ENCODE measurements around the gene GSK3B.

GSK3B gene

GRCh38 chr3:120095979-120096426 is 1.8 kb upstream of the GSK3B start:
- DNase-seq (ENCODE audit: low read depth in 2 of 2), result no peak

GRCh38 chr3:120095226-120095978 is 1.2 kb upstream of the GSK3B start:
- DNase-seq (ENCODE audit: low read depth in 2 of 2), result peak; percentile 68 to 80

GRCh38 chr3:120094776-120095225 is 554 bp upstream of the GSK3B start:
- peak; percentile 98 to 99 for DNase-seq (ENCODE audit: low read depth in 2 of 2)

DNA sequence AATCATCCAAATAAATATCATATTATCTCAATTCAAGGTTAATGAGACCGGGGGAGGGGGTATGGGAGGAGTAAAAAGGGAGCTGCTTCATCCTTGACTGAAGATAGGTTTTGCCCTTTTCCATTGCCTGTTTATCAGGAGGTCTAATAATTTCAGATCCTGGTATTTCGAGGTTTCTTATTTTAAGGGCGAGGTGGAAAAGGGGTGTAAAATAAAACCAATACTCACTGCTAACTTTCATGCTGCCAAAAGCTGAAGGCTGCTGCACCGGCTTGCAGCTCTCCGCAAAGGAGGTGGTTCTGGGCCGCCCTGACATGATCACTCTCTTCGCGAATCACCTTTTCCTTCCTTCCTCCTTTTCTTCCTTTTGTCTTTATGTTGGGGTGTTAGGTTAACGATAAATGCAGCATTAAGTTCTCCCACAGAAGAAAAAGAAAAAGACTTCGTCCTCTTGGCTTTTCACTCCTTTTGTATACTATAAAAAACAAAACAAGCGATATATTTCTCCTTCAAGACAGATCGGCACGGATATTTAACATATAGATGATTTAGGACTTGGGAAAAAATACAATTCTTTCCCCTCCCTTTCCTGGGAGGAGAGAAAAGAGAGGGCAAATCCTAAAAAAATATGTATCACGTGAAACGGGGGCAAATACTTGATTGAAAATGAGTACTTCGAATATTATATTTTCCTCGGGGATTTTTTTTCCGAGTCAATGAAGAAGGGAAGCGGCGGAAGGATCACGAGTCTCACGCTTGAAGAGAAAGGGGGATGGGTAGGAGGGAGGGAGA is 932 bp downstream of the GSK3B start:
- DNase-seq (ENCODE audit: low read depth in 2 of 2), result peak in 1 of 2 experiments; percentile 12

DNA sequence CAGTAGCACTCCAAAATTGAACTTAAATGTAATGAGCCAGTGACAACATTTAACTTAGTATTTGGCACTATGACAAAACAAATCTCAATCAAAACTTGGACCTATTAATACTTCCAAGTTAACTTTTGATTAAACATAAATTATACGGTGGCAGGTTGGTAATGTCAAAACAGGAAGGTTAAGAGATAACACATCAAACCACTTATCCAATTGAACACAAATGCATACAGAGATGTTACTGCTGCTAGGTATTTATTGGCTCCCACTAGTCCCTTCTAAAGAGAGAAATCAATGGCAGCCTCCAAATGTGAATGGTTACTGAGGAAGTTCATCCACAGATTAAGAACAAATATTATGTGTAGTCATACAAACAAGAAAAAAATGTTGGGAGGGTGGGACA is 1.8 kb downstream of the GSK3B start:
- no peak for DNase-seq (ENCODE audit: low read depth in 2 of 2)

DNA sequence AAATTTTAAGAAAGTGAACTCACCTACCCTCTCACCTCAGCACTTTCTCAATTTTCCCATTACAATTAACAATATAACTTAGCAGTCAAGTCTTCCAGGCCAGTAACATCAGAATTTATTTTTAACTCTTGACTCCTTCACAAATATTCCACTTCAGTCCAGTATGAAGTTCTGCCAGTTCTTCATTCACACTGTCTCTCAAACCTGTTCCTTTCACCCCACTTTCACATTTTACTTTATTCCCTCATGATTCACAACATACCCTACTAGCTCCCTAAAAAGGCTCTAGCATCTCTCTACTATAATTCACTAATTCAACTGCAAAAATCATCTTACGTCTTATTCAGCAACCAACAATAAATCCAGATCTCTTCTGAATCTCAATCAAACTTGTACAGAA is 3.8 kb downstream of the GSK3B start:
- DNase-seq (ENCODE audit: low read depth in 2 of 2), result no peak

GRCh38 chr3:120089089-120089488 is 5.2 kb downstream of the GSK3B start:
- no peak for DNase-seq (ENCODE audit: low read depth in 2 of 2)

GRCh38 chr3:120088622-120089021 is 5.6 kb downstream of the GSK3B start:
- DNase-seq (ENCODE audit: low read depth in 2 of 2), result no peak

GRCh38 chr3:120081719-120082118 is 12.5 kb downstream of the GSK3B start:
- no peak for DNase-seq (ENCODE audit: low read depth in 2 of 2)

DNA sequence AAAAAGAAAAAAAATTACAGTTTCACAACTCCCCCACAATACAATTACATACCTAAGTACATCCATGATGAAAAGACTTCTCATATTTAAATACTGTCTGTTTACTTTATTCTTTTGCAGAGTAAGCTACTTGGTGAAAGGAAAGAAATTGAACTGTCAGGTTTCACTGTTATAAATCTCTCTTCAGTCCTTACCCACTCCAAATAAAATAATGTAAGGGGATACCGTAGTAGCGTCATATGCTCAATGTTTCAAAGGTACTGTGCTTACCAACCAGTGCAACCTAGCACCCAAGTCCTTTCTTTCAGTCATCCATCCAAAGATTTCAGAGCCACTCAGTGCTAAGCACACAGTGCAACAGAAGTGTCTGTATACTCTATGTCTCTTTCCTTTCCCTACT is 13.4 kb downstream of the GSK3B start:
- no peak for DNase-seq (ENCODE audit: low read depth in 2 of 2)

DNA sequence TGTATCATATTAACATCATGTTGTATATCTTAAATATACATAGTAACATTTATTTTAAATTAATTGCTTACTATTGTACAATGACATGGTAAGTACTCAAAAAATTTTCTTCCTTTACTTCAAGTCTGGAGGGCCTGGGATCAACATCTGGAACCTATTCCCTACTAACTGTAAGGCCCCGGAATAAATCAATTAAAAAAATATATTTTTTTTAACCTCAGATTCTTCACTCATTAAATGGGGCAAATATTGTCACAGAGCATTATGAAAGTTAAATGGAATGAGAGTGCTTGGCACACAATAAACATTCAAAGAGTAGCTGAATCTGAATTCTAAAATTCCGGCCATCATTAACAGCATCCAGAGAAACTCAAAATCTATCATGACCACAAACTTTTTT is 16.5 kb downstream of the GSK3B start:
- DNase-seq (ENCODE audit: low read depth in 2 of 2), result no peak

DNA sequence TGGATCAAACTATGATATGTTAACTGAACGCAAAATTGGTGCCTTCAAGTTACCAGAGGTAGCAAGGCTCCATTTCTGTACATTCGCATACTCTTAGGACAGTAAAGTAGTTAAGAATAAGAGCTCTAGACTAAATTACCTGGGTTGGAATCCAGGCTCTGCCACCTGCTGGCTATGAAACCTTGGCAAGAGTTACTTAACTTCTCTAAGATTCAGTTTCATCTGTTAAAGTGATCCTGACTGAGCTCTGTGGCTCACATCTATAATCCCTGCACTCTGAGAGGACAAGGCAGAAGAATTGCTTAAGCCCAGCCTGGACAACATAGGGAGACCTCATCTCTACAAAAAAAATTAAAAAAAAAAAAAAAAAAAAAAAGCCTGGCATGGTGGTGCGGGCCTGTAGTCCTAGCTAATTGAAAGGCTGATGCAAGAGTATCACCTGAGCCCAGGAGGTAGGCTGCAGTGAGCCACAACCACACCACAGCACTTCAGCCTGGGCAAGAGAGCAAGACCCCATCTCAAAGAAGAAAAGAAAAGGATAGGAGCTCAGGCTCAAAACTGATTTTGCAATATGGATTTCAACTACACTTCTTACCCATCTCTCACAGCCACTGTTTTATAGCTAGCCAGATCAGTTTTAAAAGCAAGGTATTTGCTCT is 21.3 kb downstream of the GSK3B start:
- DNase-seq (ENCODE audit: low read depth in 2 of 2), result no peak

- DNase-seq (ENCODE audit: low read depth in 2 of 2), result no peak
Observed at GRCh38 chr3:120071259-120071658, 23.0 kb downstream of the GSK3B start.

GRCh38 chr3:120070263-120070981 is 23.8 kb downstream of the GSK3B start:
- DNase-seq (ENCODE audit: low read depth in 2 of 2), result no peak

- DNase-seq (ENCODE audit: low read depth in 2 of 2), result no peak
Observed at GRCh38 chr3:120067083-120067482, 27.2 kb downstream of the GSK3B start.

- no peak for DNase-seq (ENCODE audit: low read depth in 2 of 2)
Observed at GRCh38 chr3:120066634-120067033, 27.6 kb downstream of the GSK3B start.

DNA sequence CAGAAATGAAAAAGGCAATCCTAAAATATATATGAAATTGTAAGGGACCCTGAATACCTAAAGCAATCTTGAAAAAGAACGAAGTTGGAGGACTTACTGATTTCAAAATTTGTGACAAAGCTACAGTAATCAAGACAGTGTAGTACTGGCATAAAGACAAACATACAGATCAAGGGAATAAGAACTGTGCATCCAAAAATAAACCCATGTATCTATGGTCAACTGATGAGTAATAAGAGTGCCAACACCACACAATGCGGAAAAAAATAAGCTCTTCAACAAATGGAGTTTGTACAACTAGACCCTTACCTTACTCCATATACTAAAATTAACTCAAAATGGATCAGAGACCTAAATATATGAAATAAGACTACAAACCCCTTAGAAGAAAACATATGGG is 29.6 kb downstream of the GSK3B start:
- DNase-seq (ENCODE audit: low read depth in 2 of 2), result no peak

DNA sequence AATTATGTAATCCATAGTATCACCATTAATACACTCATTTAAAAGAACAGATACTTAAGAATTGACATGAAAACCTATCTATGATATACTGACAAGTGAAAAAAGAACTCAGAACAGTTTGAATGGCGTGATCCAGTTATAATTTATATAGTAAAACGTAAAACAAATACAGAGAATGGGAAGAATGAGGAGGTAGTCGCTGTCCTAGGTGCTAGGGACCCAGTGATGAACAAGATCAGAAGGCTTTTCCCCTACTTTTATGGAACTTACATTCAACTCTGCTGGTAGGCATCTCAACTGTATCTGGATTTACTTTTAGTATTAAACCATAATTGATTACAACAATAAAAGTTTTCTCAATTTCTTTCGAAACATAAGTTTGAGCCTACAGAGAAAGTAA is 31.8 kb downstream of the GSK3B start:
- DNase-seq (ENCODE audit: low read depth in 2 of 2), result no peak

- DNase-seq (ENCODE audit: low read depth in 2 of 2), result no peak
Observed at GRCh38 chr3:120059081-120059864, 35.0 kb downstream of the GSK3B start.

DNA sequence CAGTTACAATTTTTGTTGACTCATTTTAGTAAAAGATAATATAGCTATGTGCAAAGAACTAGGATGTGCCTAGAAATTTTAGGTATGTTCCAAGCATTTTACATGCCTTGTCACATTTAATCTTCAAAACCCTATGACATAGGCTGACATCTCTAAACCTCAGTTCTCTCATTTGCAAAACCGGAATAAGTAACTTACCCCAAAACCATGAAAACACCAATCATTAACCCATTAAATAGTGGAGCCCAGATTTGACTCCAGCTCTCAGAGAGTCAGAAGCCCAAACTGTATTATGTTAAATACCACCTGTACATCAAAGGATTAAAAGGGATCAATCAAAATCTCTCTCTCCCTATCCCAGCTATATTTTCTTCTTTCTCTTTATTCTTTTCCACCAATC is 36.6 kb downstream of the GSK3B start:
- no peak for DNase-seq (ENCODE audit: low read depth in 2 of 2)

DNA sequence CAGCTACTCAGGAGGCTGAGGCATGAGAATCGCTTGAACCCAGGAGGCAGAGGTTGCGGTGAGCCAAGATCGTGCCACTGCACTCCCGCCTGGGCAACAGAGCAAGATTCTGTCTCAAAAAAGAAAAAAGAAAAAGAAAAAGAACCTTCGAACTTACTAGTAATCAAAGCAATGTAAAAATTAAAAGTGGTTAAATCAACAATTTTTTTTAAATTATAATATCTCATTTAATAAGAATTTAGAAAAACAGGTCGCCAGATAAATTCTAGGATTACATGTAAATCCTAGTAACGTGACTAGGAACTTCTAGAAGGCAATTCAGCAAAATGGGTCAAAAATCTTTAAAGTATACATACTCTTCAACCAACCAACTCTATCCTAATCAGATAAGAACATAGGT is 37.2 kb downstream of the GSK3B start:
- DNase-seq (ENCODE audit: low read depth in 2 of 2), result no peak

Data from stimulated activated CD4-positive, alpha-beta T cell treated with anti-CD3 and anti-CD28 coated beads, Interleukin-12 subunit alpha, Interleukin-12 subunit beta, amount 100 ng/mL, for 24 hours (primary cell).